SJCRH30 (cell line): ENCODE data around the gene KIF6. TPM values are rescaled to one million over a fixed set of nuclear protein-coding genes. Genes with fewer than 3 reads are reported as not detected.

Experiments used
- DNase-seq, 2 experiments: peaks; one replicate each; pipeline ENCODE4 v3.0.0-alpha.2; 2015 to 2020
- H3K27ac ChIP-seq: fragments of 250-450 bp; sonication (Bioruptor Pico); 2 replicates; pipeline ENCODE4 v1.5.1; 2020; ENCODE audit warnings: mild to moderate bottlenecking, moderate library complexity
- H3K27me3 ChIP-seq: fragments of 250-450 bp; sonication (Bioruptor Pico); 2 replicates; pipeline ENCODE4 v1.5.1; 2020; ENCODE audit warnings: mild to moderate bottlenecking, moderate library complexity
- H3K36me3 ChIP-seq: fragments of 250-450 bp; sonication (Bioruptor Pico); 2 replicates; pipeline ENCODE4 v1.5.1; 2020; ENCODE audit warnings: mild to moderate bottlenecking, moderate library complexity
- H3K4me1 ChIP-seq: fragments of 250-450 bp; sonication (Bioruptor Pico); 2 replicates; pipeline ENCODE4 v1.5.1; 2020; ENCODE audit warnings: mild to moderate bottlenecking, moderate library complexity
- H3K4me3 ChIP-seq: fragments of 250-450 bp; sonication (Bioruptor Pico); 2 replicates; pipeline ENCODE4 v1.5.1; 2020; ENCODE audit warnings: mild to moderate bottlenecking, moderate library complexity
- H3K9me3 ChIP-seq: fragments of 250-450 bp; sonication (Bioruptor Pico); replicated peaks from 2 replicates; pipeline ENCODE4 v1.5.1; 2020; ENCODE audit warnings: mild to moderate bottlenecking, moderate library complexity
- total RNA-seq: library from RNA; depleted of rRNA; stranded (reverse); fragments of >200 nt; shearing (Covaris generic); gene quantifications from 2 replicates; pipeline ENCODE4 v1.2.3, GENCODE V29; 2014

The KIF6 gene
- total RNA-seq, 1 experiment from 2014 or later, result 0.22 TPM

DNA sequence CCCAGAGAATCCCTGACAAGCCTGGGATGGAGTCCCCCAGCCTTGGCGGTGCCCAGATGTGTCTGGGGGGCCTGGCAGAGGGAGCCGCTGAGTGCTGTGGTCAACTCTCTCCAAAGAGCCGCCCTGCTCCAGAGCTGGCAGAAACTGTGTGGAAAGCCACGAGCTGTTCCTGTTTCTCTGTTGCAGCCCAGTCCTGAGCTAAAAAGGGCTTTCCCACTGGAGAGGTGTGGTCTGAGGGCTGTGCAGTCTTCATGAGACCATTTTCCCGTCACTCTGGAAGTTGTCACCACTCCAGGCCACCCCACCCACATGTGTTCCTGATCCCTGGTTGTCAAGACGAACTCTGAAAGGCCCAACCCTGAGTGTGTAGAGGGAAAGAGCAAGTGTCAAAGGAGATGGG is 303.0 kb downstream of the KIF6 start:
- Histone ChIP-seq H3K4me1 (peaks cover 20% of the 10 kb centered on the region), H3K9me3 (no peaks in the 10 kb centered on the region), H3K36me3 (no peaks in the 10 kb centered on the region), H3K27ac (no peak overlapping the region), H3K4me3 (no peak overlapping the region), H3K27me3 (no peaks in the 10 kb centered on the region)
- no peak for DNase-seq

DNA sequence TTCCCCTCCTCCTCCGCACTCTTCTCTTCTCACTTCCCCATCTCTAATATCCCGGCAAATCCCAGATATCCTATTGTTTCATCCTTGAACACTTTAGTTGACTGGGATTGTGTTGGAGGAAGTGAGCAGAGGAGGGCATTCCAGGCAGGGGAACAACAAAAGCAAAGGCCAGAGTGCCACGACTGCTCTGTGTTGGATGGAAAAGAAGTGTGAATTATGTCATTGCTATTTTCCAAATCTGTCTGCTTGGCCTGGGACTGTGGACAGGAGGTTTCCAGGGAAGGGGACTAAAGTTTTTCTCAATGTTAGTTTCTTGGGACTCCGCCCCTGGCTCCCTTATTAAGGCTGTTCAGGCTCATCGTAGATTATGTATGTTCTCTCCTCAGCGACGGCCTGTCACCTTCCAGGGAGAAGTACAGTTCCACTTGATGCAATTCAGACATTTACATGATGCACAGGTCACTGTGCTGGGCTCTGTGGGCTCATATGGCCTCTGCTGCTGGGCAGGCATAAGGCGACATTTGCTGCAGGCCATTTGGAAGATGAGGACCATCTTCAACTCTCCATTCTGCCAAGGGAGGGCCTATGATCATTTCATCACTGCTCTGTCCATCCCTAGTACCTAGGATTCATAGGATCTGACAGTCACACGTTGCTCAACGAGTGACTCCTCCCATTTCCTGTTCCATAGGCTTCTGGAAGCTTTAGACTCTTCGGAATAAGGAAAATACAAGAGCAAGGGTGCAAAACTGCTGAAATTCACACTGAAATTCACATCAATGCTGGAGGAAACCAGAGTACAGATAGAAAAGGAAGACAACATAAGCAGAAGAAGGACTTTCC is 303.6 kb downstream of the KIF6 start:
- Histone ChIP-seq H3K4me1 (peaks cover 18% of the 10 kb centered on the region), H3K27ac (no peak overlapping the region), H3K27me3 (no peaks in the 10 kb centered on the region), H3K9me3 (no peaks in the 10 kb centered on the region), H3K36me3 (no peaks in the 10 kb centered on the region), H3K4me3 (no peak overlapping the region)
- DNase-seq, result no peak

DNA sequence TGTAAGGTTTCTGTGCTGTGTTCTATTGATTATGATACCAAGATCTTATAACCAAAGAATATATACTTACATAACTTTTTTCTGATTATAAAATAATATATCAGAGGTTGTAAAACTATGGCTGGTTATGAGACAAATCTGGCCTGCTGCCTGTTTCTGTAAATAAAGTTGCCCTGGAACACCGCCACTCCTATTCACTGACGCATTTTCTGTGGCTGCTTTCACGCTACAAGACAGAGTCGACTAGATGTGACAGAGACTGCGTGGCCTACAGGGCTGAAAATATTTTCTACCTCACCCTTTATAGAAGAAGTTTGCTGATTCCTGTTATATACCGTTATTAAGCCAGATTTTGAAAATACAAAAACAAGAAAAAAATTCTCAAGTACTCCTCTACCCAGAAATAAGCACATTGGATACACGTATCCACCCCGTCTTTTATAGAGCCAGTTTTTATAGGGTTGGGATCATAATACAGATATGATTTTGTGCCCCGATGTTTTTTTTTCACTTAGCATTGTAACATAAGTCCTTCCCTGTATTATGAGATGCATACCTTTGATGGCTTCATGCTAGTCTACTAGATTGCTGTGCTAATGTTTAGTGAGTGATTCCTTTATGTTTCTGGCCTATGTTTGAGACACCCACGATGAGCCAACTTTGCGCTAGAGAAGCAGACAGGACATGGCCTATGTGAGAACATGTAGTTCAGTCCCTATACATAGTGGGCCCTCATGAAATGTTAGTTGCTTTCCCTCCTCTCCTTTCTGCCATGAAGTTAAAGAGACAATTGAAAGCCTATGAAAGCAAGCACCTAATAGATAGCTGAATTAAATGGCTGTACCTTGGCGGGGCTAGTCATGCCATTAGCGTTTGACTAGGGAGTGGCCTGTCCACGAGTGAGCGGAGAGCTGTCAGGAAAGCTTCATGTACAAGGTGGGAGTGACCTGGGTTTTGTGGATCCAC is 304.6 kb downstream of the KIF6 start:
- no peaks in the 10 kb centered on the region for H3K27me3 ChIP-seq
- no peaks in the 10 kb centered on the region for H3K9me3 ChIP-seq
- peaks cover 18% of the 10 kb centered on the region for H3K4me1 ChIP-seq
- H3K36me3 ChIP-seq, result no peaks in the 10 kb centered on the region
- DNase-seq, result no peak
- no peak overlapping the region for H3K4me3 ChIP-seq
- no peak overlapping the region for H3K27ac ChIP-seq

DNA sequence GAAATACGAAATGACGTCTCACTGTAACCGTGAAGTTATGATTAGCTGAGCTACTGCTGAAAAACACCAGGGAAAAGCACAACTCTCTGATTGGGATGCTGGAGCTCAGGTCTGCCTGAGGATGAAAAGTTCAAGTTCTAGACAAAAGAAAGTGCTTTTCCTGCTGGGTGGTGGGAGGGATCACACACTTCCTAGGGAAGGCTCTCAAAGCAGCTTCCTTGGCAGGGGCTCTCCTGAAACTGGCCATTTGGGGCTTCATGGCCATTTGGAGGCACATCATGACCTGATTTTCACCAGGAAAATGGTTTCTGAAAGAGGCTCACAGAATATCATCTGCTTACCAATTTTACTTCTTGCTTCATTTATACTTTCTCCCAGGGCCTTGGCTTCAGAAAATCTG is 305.6 kb downstream of the KIF6 start:
- H3K4me3 ChIP-seq, result no peak overlapping the region
- no peaks in the 10 kb centered on the region for H3K36me3 ChIP-seq
- H3K27ac ChIP-seq, result no peak overlapping the region
- H3K4me1 ChIP-seq, result peaks cover 20% of the 10 kb centered on the region
- no peaks in the 10 kb centered on the region for H3K9me3 ChIP-seq
- H3K27me3 ChIP-seq, result no peaks in the 10 kb centered on the region
- DNase-seq, result no peak

DNA sequence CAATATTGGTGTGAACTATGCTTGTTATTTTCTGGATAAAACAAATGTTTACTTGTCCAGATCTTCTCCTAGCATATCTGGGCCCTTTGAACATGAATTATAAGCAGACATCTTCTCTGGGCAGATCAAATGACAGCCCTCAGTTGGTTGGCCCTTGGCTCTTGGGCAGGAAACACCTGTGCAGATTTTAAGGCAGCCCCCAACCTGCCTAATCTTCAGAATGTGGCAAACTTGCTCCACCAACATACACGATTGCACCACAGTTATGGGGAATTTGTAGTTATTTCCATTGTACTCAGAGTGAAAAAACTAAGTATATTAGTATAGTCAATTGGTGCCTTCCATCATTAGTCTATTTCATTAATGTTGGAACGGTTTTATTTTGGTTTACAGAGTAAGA is 307.8 kb downstream of the KIF6 start:
- Histone ChIP-seq H3K36me3 (no peaks in the 10 kb centered on the region), H3K27me3 (no peaks in the 10 kb centered on the region), H3K9me3 (no peaks in the 10 kb centered on the region), H3K4me1 (peaks cover 20% of the 10 kb centered on the region), H3K27ac (peak overlapping the region; percentile 49; the same call in 1 of the 2 replicates), H3K4me3 (no peak overlapping the region)
- DNase-seq, result no peak

DNA sequence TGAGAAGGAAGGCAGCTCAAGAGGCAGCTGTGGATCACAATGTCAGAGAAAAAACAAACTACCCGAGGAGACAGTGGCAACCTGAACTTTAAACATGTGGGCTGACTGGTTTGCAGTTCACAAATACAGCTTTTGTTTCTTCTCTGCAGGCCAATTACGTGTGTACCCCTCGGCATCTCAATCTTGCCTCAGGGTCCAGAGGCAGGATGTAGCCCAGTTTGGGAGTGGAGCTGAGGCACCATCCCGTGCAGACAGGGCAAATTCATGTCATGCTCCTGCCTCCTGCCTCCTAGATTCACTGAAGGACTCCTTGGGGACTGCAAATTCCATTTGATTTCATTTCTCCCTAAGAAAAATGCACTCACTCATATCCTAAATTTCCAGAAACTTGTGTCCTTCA is 308.5 kb downstream of the KIF6 start:
- Histone ChIP-seq H3K4me3 (no peak overlapping the region), H3K27me3 (no peaks in the 10 kb centered on the region), H3K9me3 (no peaks in the 10 kb centered on the region), H3K4me1 (peaks cover 20% of the 10 kb centered on the region), H3K36me3 (no peaks in the 10 kb centered on the region), H3K27ac (peak overlapping the region; percentile 49)
- DNase-seq, result peak; percentile 76 to 86

DNA sequence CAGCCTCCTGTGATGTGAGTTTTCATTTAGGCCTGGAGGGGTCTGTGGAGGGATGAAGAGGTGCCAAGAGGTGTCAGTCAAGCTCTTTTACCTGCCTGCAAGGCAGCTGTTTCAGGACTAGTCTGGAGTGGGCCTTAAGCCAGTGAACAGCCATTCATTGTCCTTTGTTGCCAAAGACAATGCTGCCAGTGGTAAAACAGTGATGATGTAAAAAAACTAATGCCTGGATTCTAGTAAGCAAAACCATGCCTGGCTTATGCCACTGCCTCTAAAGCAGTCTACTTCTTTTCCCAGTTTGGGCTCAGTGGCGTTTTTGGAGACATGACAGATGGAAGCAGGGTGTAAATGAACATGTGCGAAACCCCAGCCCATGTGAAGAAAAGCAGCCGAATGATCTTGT is 309.2 kb downstream of the KIF6 start:
- no peaks in the 10 kb centered on the region for H3K27me3 ChIP-seq
- DNase-seq, result peak in 1 of 2 experiments; percentile 24
- H3K4me3 ChIP-seq, result no peak overlapping the region
- peaks cover 20% of the 10 kb centered on the region for H3K4me1 ChIP-seq
- H3K36me3 ChIP-seq, result no peaks in the 10 kb centered on the region
- no peaks in the 10 kb centered on the region for H3K9me3 ChIP-seq
- peak overlapping the region; percentile 49 for H3K27ac ChIP-seq

DNA sequence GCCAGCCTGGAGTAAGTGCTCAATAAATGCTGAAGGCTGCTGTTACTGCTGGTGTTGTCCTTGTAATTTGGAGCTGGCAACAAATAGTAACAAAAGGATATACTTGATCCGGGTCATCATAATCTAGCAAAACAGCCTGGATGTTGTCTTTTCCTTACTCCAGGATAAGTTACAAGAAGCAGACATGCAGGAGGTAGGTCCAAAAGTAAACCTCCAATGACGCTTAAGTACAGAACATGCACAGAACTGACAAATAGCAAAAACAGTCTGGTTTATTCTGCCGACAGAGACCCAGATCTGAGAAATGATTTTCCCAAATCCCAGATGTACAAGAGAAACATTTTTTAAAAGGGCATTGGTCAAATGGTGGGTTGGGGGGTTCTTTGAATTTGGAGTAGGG is 309.7 kb downstream of the KIF6 start:
- DNase-seq, result no peak
- Histone ChIP-seq H3K36me3 (no peaks in the 10 kb centered on the region), H3K27ac (no peak overlapping the region), H3K4me3 (no peak overlapping the region), H3K9me3 (no peaks in the 10 kb centered on the region), H3K27me3 (no peaks in the 10 kb centered on the region), H3K4me1 (peaks cover 20% of the 10 kb centered on the region)

DNA sequence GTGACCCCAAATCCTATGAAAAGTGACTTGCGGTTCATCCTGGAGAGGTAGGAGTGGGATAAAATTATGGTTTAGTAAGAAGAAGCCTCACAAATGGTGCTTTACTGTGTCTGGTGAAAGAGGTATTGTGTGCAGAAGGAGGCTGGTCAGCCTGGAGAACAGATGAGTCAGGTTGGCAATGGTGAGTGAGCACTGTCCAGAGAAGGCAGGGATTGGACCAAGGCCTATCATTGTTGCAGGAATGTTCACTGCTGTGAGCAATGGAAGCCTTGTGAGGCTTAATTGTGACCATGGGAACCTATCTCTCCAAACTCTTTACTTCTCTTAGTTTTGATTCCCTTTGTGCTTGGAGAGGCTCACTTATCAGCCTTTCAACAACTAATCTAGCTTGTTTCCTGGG is 313.7 kb downstream of the KIF6 start:
- Histone ChIP-seq H3K27me3 (no peaks in the 10 kb centered on the region), H3K36me3 (no peaks in the 10 kb centered on the region), H3K27ac (no peak overlapping the region), H3K9me3 (no peaks in the 10 kb centered on the region), H3K4me1 (peaks cover 10% of the 10 kb centered on the region), H3K4me3 (no peak overlapping the region)
- no peak for DNase-seq

DNA sequence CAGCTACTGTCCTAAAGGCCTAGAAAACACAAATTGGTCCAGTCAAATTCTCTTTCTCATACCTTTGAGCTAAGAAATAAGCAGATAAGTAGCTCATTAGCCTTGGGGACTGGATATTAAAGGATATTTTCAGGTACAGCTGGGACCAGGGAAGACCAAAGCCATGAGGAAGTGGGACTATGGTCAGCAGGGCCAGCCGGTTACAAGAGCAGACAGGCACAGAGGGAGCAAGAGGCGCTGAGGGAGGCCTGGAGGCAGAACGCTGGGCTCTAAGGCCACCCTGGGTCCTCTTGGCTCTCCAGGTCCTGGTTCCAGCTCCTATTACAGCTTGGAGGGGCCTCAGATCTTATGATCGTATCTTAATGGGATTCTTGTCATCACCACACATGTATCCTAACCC is 314.2 kb downstream of the KIF6 start:
- no peaks in the 10 kb centered on the region for H3K36me3 ChIP-seq
- no peak overlapping the region for H3K4me3 ChIP-seq
- H3K9me3 ChIP-seq, result no peaks in the 10 kb centered on the region
- no peak overlapping the region for H3K27ac ChIP-seq
- DNase-seq, result no peak
- H3K27me3 ChIP-seq, result no peaks in the 10 kb centered on the region
- H3K4me1 ChIP-seq, result peaks cover 6% of the 10 kb centered on the region

DNA sequence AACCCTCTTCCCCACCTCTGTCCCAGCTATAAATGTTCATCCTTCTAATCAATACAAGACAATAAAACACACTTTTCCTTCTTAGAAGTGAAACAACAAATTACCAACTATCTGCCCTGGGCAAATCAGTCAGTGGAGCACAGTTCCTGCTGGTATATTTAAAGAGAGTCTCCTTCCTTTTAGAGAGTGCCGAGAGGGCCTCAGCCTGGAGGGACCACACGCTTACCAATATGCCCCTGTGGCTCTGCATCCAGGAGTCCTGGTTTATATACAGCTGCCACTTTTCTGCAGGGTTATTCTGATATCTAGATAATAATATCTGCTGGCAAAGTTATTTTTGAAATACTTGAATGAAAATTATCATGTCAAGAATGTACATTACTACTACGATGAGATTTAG is 315.3 kb downstream of the KIF6 start:
- H3K27ac ChIP-seq, result no peak overlapping the region
- H3K9me3 ChIP-seq, result no peaks in the 10 kb centered on the region
- no peaks in the 10 kb centered on the region for H3K36me3 ChIP-seq

DNA sequence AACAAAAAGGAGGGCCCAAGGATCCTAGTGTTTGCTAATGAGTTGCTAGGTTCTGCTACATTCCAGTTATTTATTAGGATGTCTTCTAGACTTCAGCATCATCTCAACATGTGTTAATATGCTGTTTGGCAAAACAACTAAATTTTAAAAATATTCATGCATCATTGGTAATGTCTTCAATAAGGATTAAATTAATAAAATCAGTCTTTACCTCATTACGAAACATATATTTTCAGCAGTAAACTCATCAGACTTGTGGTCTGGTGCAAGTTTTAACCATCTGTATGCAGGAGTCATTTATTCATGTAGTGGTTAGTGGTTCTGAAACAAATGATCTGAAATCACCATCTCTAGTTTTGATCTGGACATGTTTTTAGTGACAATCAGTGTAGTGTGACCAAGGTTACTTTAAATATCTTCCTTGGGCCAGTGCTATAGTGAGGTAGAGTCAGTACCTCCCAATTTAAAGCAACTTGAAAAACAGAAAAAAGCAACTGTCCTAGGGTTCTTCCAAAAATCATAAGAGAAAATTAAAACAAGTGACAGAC is 317.7 kb downstream of the KIF6 start:
- H3K9me3 ChIP-seq, result no peaks in the 10 kb centered on the region
- H3K27ac ChIP-seq, result no peak overlapping the region
- no peaks in the 10 kb centered on the region for H3K27me3 ChIP-seq
- H3K36me3 ChIP-seq, result no peaks in the 10 kb centered on the region
- DNase-seq, result no peak
- H3K4me3 ChIP-seq, result no peak overlapping the region
- no peaks in the 10 kb centered on the region for H3K4me1 ChIP-seq

More for the DNA sequence above, 315.3 kb downstream of the KIF6 start:
- H3K4me1 ChIP-seq, result no peaks in the 10 kb centered on the region
- DNase-seq, result no peak
- H3K4me3 ChIP-seq, result no peak overlapping the region
- H3K27me3 ChIP-seq, result no peaks in the 10 kb centered on the region

DNA sequence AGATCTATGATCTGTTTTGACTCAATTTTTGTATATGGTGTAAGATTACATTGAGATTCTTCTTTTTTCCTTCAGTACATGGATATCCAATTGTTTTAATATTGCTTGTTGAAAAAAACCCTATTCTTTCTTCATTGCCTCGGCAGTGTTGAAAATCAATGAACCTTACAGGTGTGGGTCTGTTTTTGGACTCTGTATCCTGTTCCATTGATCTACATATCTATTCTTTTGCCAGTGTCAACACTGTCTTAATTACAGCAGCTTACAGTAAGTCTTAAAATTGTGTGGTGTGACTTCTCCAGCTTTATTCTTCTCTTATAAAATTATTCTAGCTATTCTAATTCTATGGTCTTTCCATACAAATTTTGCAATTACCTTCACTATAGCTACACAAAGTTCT is 320.9 kb downstream of the KIF6 start:
- H3K4me1 ChIP-seq, result no peaks in the 10 kb centered on the region
- H3K4me3 ChIP-seq, result no peak overlapping the region
- no peak for DNase-seq
- no peaks in the 10 kb centered on the region for H3K9me3 ChIP-seq
- no peak overlapping the region for H3K27ac ChIP-seq
- no peaks in the 10 kb centered on the region for H3K27me3 ChIP-seq
- H3K36me3 ChIP-seq, result no peaks in the 10 kb centered on the region

DNA sequence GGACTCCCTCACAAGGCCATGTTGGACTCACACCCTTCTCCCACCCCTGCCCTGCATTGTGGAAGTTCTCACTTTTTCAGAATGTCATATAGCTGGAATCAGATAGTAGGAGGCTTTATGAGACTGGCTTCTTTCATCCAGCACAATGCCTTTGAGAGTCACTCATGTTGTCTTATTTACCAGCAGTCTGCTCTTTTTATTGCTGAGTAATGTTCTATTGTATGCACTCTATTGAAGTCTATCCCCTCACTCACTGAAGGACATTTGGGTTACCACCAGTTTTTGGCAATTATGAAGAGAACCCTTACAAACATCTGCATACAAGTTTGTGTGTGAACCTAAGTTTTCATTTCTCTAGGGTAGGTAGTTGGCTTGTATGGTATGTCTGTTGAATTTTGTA is 321.9 kb downstream of the KIF6 start:
- no peaks in the 10 kb centered on the region for H3K36me3 ChIP-seq
- no peaks in the 10 kb centered on the region for H3K4me1 ChIP-seq
- no peak overlapping the region for H3K27ac ChIP-seq
- no peak for DNase-seq
- no peaks in the 10 kb centered on the region for H3K9me3 ChIP-seq
- no peaks in the 10 kb centered on the region for H3K27me3 ChIP-seq
- H3K4me3 ChIP-seq, result no peak overlapping the region

DNA sequence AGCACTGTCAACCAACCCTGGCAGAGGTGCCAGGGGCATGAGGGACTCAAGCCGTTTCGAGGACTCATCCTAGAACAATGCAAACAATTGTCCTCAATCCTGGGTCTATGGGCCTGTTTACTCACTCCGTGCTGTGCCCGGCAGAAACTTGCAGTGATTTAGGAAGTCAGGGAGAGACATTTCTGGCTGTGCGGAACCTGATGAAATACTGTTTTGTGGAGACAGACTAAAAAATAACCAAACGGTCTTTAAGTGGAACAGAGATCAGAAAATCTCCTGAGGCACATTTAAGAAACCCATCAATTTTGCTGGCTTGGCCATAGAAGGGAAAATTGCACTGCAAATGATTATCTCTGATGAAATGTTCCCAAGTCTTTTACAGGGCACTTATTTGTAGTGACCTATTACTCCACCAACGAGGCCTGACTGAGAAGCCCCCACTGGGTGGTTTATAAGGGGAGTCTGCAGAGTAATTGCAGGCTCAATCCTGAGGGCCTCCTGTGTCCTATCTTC is 322.9 kb downstream of the KIF6 start:
- H3K4me3 ChIP-seq, result no peak overlapping the region
- no peaks in the 10 kb centered on the region for H3K36me3 ChIP-seq
- no peaks in the 10 kb centered on the region for H3K4me1 ChIP-seq
- no peak overlapping the region for H3K27ac ChIP-seq
- no peak for DNase-seq
- no peaks in the 10 kb centered on the region for H3K27me3 ChIP-seq
- no peaks in the 10 kb centered on the region for H3K9me3 ChIP-seq
